CD14-positive monocyte (primary cell): ENCODE data around the gene LRBA. TPM values are rescaled to one million over a fixed set of nuclear protein-coding genes. Genes with fewer than 3 reads are reported as not detected.

Experiments used
- DNase-seq, 3 donors: peaks; one replicate each; pipeline ENCODE4 v3.0.0-alpha.2; 2011 to 2022
- H2AFZ ChIP-seq: 2 replicates; pipeline ENCODE4 v1.6.0; 2012; ENCODE audit warnings: mild to moderate bottlenecking, low read depth, low read length, inconsistent platforms; ENCODE audit not compliant: insufficient read depth, poor library complexity, severe bottlenecking
- H3K27ac ChIP-seq, 2 donors: 1 replicate in 1 of 2; 2 replicates in 1 of 2; pipeline ENCODE4 v1.5.1; 2012 to 2013; ENCODE audit warnings: low read length in 2 of 2, control low read depth in 1 of 2, inconsistent platforms in 1 of 2, low read depth in 1 of 2, mild to moderate bottlenecking in 1 of 2
- H3K27me3 ChIP-seq, 2 donors: one replicate each; pipeline versions ENCODE4 v1.6.0 to v1.6.1; 2011 to 2013; ENCODE audit warnings: low read length in 2 of 2; ENCODE audit not compliant: control insufficient read depth in 2 of 2, insufficient read depth in 2 of 2
- H3K36me3 ChIP-seq, 2 donors: replicated peaks in 1 of 2; 1 replicate in 1 of 2; 2 replicates in 1 of 2; pipeline versions ENCODE4 v1.5.1 to v1.6.1; 2012 to 2013; ENCODE audit warnings: low read length in 2 of 2, control low read depth in 1 of 2, inconsistent platforms in 1 of 2, mild to moderate bottlenecking in 1 of 2; ENCODE audit not compliant: insufficient read depth in 2 of 2, control insufficient read depth in 1 of 2
- H3K4me1 ChIP-seq, 2 donors: 1 replicate in 1 of 2; 2 replicates in 1 of 2; pipeline versions ENCODE4 v1.5.1 to v1.6.1; 2012 to 2013; ENCODE audit warnings: low read length in 2 of 2, control low read depth in 1 of 2, inconsistent platforms in 1 of 2, mild to moderate bottlenecking in 1 of 2, moderate library complexity in 1 of 2; ENCODE audit not compliant: insufficient read depth in 2 of 2, control insufficient read depth in 1 of 2
- H3K4me2 ChIP-seq: replicated peaks from 2 replicates; pipeline ENCODE3; 2012; ENCODE audit warnings: low read length, moderate library complexity, mild to moderate bottlenecking; ENCODE audit not compliant: poor library complexity, severe bottlenecking; ENCODE audit errors: extremely low read depth
- H3K4me3 ChIP-seq, 3 experiments: fragments of 200-600 bp in 1 of 3; sonication (generic) in 1 of 3; replicated peaks in 1 of 3; 1 replicate in 2 of 3; 2 replicates in 1 of 3; pipeline ENCODE4 v1.5.1; 2011 to 2013; ENCODE audit warnings: low read length in 3 of 3, mild to moderate bottlenecking in 3 of 3, control low read depth in 2 of 3, low read depth in 2 of 3, inconsistent platforms in 1 of 3, moderate library complexity in 1 of 3
- H3K79me2 ChIP-seq: 2 replicates; pipeline ENCODE4 v1.6.0; 2012; ENCODE audit warnings: mild to moderate bottlenecking, control low read depth, inconsistent platforms, low read length, moderate library complexity; ENCODE audit not compliant: insufficient read depth
- H3K9ac ChIP-seq: 2 replicates; pipeline ENCODE4 v1.6.0; 2017; ENCODE audit warnings: low read length, mild to moderate bottlenecking; ENCODE audit not compliant: insufficient read depth, poor library complexity, severe bottlenecking
- H3K9me3 ChIP-seq, 2 donors: replicated peaks in 1 of 2; 1 replicate in 1 of 2; 2 replicates in 1 of 2; pipeline versions ENCODE4 v1.5.1 to v1.6.1; 2012 to 2013; ENCODE audit warnings: low read length in 2 of 2, control low read depth in 1 of 2; ENCODE audit not compliant: control insufficient read depth in 1 of 2, insufficient read depth in 1 of 2
- H4K20me1 ChIP-seq: 2 replicates; pipeline ENCODE4 v1.6.0; 2012; ENCODE audit warnings: mild to moderate bottlenecking, low read length, control low read depth, moderate library complexity; ENCODE audit not compliant: insufficient read depth
- H3K27ac Mint-ChIP-seq, 7 donors: one replicate each; pipeline ENCODE4 v1.8.0; 2020; ENCODE audit warnings: mild to moderate bottlenecking in 7 of 7, mixed read lengths in 7 of 7, moderate library complexity in 6 of 7, inconsistent platforms in 2 of 7
- H3K27me3 Mint-ChIP-seq, 3 donors: one replicate each; pipeline ENCODE4 v1.8.0; 2021 to 2022; ENCODE audit warnings: low read depth in 3 of 3, mild to moderate bottlenecking in 3 of 3, mixed read lengths in 3 of 3, moderate library complexity in 3 of 3, inconsistent platforms in 1 of 3
- H3K36me3 Mint-ChIP-seq, 2 donors: one replicate each; pipeline ENCODE4 v1.8.0; 2020; ENCODE audit warnings: mixed read lengths in 2 of 2, inconsistent platforms in 1 of 2, mild to moderate bottlenecking in 1 of 2
- H3K4me1 Mint-ChIP-seq: one replicate; pipeline ENCODE4 v1.8.0; 2020; ENCODE audit warnings: mild to moderate bottlenecking, mixed read lengths
- H3K4me3 Mint-ChIP-seq, 2 donors: one replicate each; pipeline ENCODE4 v1.8.0; 2020; ENCODE audit warnings: mild to moderate bottlenecking in 2 of 2, mixed read lengths in 2 of 2, moderate library complexity in 1 of 2
- H3K9me3 Mint-ChIP-seq, 7 donors: one replicate each; pipeline ENCODE4 v1.8.0; 2020 to 2022; ENCODE audit warnings: mixed read lengths in 7 of 7, mild to moderate bottlenecking in 6 of 7, moderate library complexity in 6 of 7, inconsistent platforms in 2 of 7
- CTCF ChIP-seq: fragments of 200-600 bp; IDR thresholded peaks from one replicate; pipeline ENCODE4 v1.8.0; 2022; ENCODE audit warnings: antibody characterized with exemption, mild to moderate bottlenecking
- WGBS: methylation state at CpG from one replicate; pipeline ENCODE4 v1.1.5; 2013; ENCODE audit warnings: missing lambda C conversion rate; ENCODE audit not compliant: insufficient coverage; 5-methylcytosine and 5-hydroxymethylcytosine counted together
- intact Hi-C, 2 donors: fragments of 100-400 bp; cut with micrococcal nuclease; formaldehyde crosslinking; loops; one replicate each; pipeline versions ENCODE4 v1.15.0 to v1.15.1; 2023
- polyA plus RNA-seq, 3 donors: library from polyadenylated mRNA; depleted of rRNA in 1 of 3; unstranded in 2 of 3; stranded (reverse) in 1 of 3; fragments of 300-500 nt in 2 of 3; fragments of >200 nt in 1 of 3; fragmentation: Illumina TruSeq in 2 of 3; gene quantifications; 1 replicate in 2 of 3; 2 replicates in 1 of 3; pipeline ENCODE4 v1.2.3, GENCODE V29; 2012 to 2021

LRBA gene
- polyA plus RNA-seq, 3 donors, result 1.5 to 5.5 (median 4.4) TPM

- Histone ChIP-seq H3K27me3 (no peaks in the 10 kb centered on the region), H4K20me1 (no peaks in the 10 kb centered on the region), H3K9ac (no peak overlapping the region), H3K36me3 (no peaks in the 10 kb centered on the region), H3K4me3 (no peak overlapping the region), H3K4me1 (no peaks in the 10 kb centered on the region), H2AFZ (no peak overlapping the region), H3K27ac (no peak overlapping the region), H3K9me3 (no peaks in the 10 kb centered on the region), H3K79me2 (no peaks in the 10 kb centered on the region), H3K4me2 (no peak overlapping the region)
- Mint-ChIP-seq H3K36me3 (no peaks in the 10 kb centered on the region), H3K4me1 (peaks cover 4% of the 10 kb centered on the region), H3K4me3 (no peak overlapping the region), H3K9me3 (peaks cover 0 to 3% (median 2%) of the 10 kb centered on the region in 7 donors), H3K27ac (no peak overlapping the region), H3K27me3 (peaks cover 0 to 6% (median 1%) of the 10 kb centered on the region in 3 donors)
- intact Hi-C loops, result no loop called here
- WGBS, result no CpG with 5 or more reads among the region's 4 CpGs
- no peak for TF ChIP-seq CTCF
- no peak for DNase-seq
These were observed 764.0 kb downstream of the LRBA start for GRCh38 chr4:150250998-150251651.

GRCh38 chr4:150250293-150250997 lies 764.6 kb downstream of the LRBA start:
- H2AFZ ChIP-seq, result no peak overlapping the region
- no peaks in the 10 kb centered on the region for H4K20me1 ChIP-seq
- no peak for TF ChIP-seq CTCF
- H3K4me3 ChIP-seq, result no peak overlapping the region
- no peaks in the 10 kb centered on the region for H3K9me3 ChIP-seq
- DNase-seq, result no peak
- Mint-ChIP-seq H3K27me3 (peaks cover 0 to 6% (median 0%) of the 10 kb centered on the region in 3 donors), H3K9me3 (peaks cover 0 to 2% (median under 1%) of the 10 kb centered on the region in 7 donors), H3K4me1 (peaks cover 4% of the 10 kb centered on the region), H3K4me3 (no peak overlapping the region), H3K36me3 (no peaks in the 10 kb centered on the region), H3K27ac (no peak overlapping the region)
- H3K79me2 ChIP-seq, result no peaks in the 10 kb centered on the region
- no peaks in the 10 kb centered on the region for H3K4me1 ChIP-seq
- H3K9ac ChIP-seq, result no peak overlapping the region
- H3K27ac ChIP-seq, result no peak overlapping the region
- 98% methylated on average over 6 of the region's 9 CpGs for WGBS
- H3K4me2 ChIP-seq, result no peak overlapping the region
- intact Hi-C loops, result no loop called here
- H3K36me3 ChIP-seq, result no peaks in the 10 kb centered on the region
- H3K27me3 ChIP-seq, result no peaks in the 10 kb centered on the region
